Measurements from ENCODE around the gene NFKB1. TPM values are rescaled to one million over a fixed set of nuclear protein-coding genes. Genes with fewer than 3 reads are reported as not detected.

Gene NFKB1
- total and polyA plus RNA-seq, 10 of the 15 experiments (the other 5 are each of a cell fraction or from before 2014, with no cell fraction given) = 8.7 to 110 (median 57.3) TPM

- BruUV-seq (replicated peaks) = no TSS peak
- POLR2A ChIA-PET = no interaction called here
- no peaks in the 10 kb centered on the region for H3K9me3 ChIP-seq (replicated peaks; ENCODE audit: control insufficient read depth, insufficient read depth, low read length)
- intact Hi-C loops (cut with micrococcal nuclease; ENCODE audit: unreplicated experiment) (loop anchor here (1.0 to 10.0 kb wide), 5 partner anchors 169 to 368 kb away; partner anchors contain the start of gene SLC39A8), in situ Hi-C loops (cut with MboI) (loop anchor here (10.0 to 25.0 kb wide), 2 partner anchors 469 to 1162 kb away; partner anchors contain the start of gene BDH2)
- no peak overlapping the region for H3K27ac ChIP-seq (ENCODE audit: control insufficient read depth, insufficient read depth)
- SMC1A ChIA-PET (ENCODE audit: uncharacterized antibody, unreplicated experiment) = interaction anchor here (0.6 to 4.5 kb wide), 19 partner anchors 11 to 474 kb away, joined by 3 to 39 read pairs (median 4); partner anchors contain the start of gene BDH2
- peaks cover 3% of the 10 kb centered on the region; the same call in 1 of the 2 replicates for H3K4me1 ChIP-seq (ENCODE audit: control insufficient read depth, insufficient read depth, low read length)
- no peaks in the 10 kb centered on the region for H3K36me3 ChIP-seq (ENCODE audit: control insufficient read depth in 2 of 2, insufficient read depth in 2 of 2, low read length in 1 of 2)
- H3K4me2 ChIP-seq (ENCODE audit: control insufficient read depth, insufficient read depth) = peak overlapping the region; percentile 54
- 29% methylated on average over 3 of the region's 3 CpGs for WGBS (ENCODE audit: insufficient coverage, insufficient replicate concordance, low lambda C conversion rate, missing lambda C conversion rate)
- ATAC-seq (peak; percentile 94), FAIRE-seq (no peak), DNase-seq (ENCODE audit: low read depth, low spot score) (no peak)
- RAD21 ChIA-PET (ENCODE audit: unreplicated experiment) = interaction anchor here (0.8 to 2.4 kb wide), 12 partner anchors 82 to 469 kb away, joined by 3 to 18 read pairs (median 5); no protein-coding TSS in a partner anchor
- H3K4me3 ChIP-seq = no peak overlapping the region
- H3K27me3 ChIP-seq (replicated peaks in 1 of 2; ENCODE audit: control insufficient read depth in 2 of 2, insufficient read depth in 2 of 2, low read length in 1 of 2) = no peaks in the 10 kb centered on the region
- H2AFZ ChIP-seq (ENCODE audit: control insufficient read depth, low read depth, low read length) = peak overlapping the region; percentile 78
- no peaks in the 10 kb centered on the region for H3K79me2 ChIP-seq (ENCODE audit: control insufficient read depth, insufficient read depth, low read length)
- CTCF ChIA-PET = interaction anchor here (0.7 to 3.5 kb wide), 22 partner anchors 9 to 466 kb away, joined by 3 to 34 read pairs (median 4); no protein-coding TSS in a partner anchor
- no peak overlapping the region for H3K9ac ChIP-seq (ENCODE audit: control insufficient read depth, insufficient read depth, low read length)
- no peaks in the 10 kb centered on the region for H4K20me1 ChIP-seq (ENCODE audit: control insufficient read depth, insufficient read depth)
- TF ChIP-seq POU2F2 (IDR thresholded peaks at IDR 0.05; ENCODE audit: borderline replicate concordance, low read depth, low read length) (0 out of 3 replicates have a peak, but pooled peaks have one; percentile 38), EZH2 (IDR thresholded peaks at IDR 0.05; ENCODE audit: borderline replicate concordance, control insufficient read depth, low read depth, low read length) (no peak), KAT2A (conservative IDR thresholded peaks at IDR 0.05; ENCODE audit: control insufficient read depth, low read depth, low read length) (no peak), MTA2 (IDR thresholded peaks at IDR 0.05; ENCODE audit: low read depth) (0 out of 2 replicates have a peak, but pooled peaks have one; percentile 27), POLR2A (IDR thresholded peaks at IDR 0.05; ENCODE audit: low read depth, low read length) (no peak), ZNF592 (IDR thresholded peaks at IDR 0.05) (0 out of 2 replicates have a peak, but pooled peaks have one; percentile 44), IKZF2 (IDR thresholded peaks at IDR 0.05) (0 out of 4 replicates have a peak, but pooled peaks of 1 of the 2 experiments have one; percentile 15), TCF12 (IDR thresholded peaks at IDR 0.05; ENCODE audit: low read depth, low read length) (peak; percentile 62; the same call in 1 of the 2 replicates), ZBTB33 (IDR thresholded peaks at IDR 0.05) (no peak), RB1 (IDR thresholded peaks at IDR 0.05; ENCODE audit: borderline replicate concordance) (0 out of 2 replicates have a peak, but pooled peaks have one; percentile 33), MLLT1 (IDR thresholded peaks at IDR 0.05) (peak; percentile 70), JUNB (IDR thresholded peaks at IDR 0.05) (no peak), MAX (IDR thresholded peaks at IDR 0.05; ENCODE audit: low read depth, low read length) (0 out of 2 replicates have a peak, but pooled peaks have one; percentile 27)
These were observed 124.2 kb downstream of the NFKB1 start for GRCh38 chr4:102625232-102625930.
